Activated CD8-positive, alpha-beta memory T cell treated with anti-CD3 and anti-CD28 coated beads, Interleukin-2, amount 50 U/mL, for 24 hours (primary cell): ENCODE measurements around the gene AMBP.

ENCODE experiments used
- DNase-seq: peaks from one replicate; pipeline ENCODE4 v3.0.0-alpha.2; 2020; ENCODE audit errors: extremely low read depth

The AMBP gene

GRCh38 chr9:114031037-114031630, 47.0 kb downstream of the AMBP start:
- no peak for DNase-seq

GRCh38 chr9:114030364-114030763, 47.7 kb downstream of the AMBP start:
- no peak for DNase-seq

DNA sequence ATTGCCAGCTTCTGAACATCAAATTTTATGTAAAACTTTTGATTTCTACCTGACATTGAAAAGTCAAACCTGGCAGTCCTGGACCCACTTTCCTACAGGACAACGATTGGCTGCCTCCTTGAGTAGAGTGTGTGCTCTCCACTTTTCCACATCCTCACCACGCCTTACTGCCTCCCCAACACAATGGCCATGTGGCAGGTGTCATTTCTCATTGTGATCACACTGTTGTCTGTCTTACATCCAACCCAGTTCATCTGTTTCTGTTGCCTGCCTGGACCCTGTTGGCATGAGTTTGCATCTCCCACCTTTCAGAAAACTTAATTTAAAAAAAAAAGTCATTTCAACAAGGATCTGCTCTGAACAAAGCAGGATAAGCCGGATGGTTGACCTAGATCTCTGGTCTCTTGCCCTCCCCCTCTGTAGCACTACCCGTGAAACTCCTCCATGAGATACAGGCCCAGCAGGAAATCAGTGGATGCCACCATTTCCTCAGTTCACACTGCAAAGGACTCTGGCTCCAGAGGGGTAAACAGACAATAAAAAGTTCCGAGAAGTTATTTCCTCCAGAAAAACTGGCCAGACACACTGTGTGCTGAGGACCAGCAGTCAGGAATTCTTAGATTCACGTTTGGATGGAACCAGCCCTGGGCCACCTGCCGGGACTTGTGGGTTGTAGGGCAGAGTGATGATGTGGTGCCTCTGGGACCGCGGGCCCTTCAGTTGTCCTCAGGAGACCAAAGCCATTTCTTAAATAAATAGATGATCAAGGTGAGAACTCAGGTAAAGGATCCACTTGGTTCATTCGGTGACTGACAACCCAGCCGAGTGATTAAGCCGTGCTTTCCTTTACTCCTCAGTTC, 48.6 kb downstream of the AMBP start:
- no peak for DNase-seq

DNA sequence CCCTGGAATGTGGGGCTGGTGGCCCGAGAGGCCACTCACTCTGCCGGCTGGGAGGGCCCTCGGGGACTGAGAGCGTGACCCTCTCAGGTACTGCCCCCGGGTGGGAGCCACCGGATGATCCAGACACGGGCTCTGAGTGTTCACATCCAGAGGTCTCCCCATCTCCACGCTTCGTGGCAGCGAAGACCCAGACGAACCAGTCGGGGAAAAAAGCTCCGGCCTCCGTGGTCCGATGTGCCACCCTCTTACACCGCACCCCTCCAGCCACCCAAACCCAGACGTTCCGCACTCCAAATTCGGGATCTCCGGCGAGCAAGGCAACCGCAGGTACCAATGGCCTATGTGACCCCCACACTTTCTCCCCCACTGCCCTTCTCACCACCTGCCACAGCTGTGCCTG, 49.5 kb downstream of the AMBP start:
- DNase-seq: no peak

- no peak for DNase-seq
Measured at GRCh38 chr9:114027863-114028465, 50.1 kb downstream of the AMBP start.

GRCh38 chr9:114027159-114027862, 50.8 kb downstream of the AMBP start:
- no peak for DNase-seq

DNA sequence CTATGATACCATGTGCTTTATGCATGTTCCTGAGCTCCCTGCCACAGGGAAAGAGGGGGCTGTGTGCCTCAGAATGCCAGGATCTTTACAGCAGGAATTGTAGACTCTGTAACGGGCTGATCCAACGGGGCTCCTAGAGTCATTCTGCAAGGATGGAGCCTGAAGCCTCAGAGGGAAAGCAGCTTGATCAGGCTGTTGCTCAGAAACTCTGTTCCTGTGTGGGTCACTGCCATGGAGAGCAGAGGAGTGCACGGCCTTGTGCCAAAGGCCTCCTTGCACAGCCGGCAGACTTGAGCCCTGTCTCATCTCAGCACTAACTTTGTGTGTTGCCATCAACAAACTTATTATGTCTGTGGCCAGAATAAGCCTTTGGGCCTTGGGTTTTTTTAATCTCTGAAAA, 51.8 kb downstream of the AMBP start:
- no peak for DNase-seq

- DNase-seq: no peak
Measured at GRCh38 chr9:114025760-114026159, 52.3 kb downstream of the AMBP start.

GRCh38 chr9:114025196-114025753, 52.8 kb downstream of the AMBP start:
- no peak for DNase-seq

GRCh38 chr9:114023961-114024360, 54.1 kb downstream of the AMBP start:
- no peak for DNase-seq

GRCh38 chr9:114021578-114021977, 56.5 kb downstream of the AMBP start:
- DNase-seq: no peak

DNA sequence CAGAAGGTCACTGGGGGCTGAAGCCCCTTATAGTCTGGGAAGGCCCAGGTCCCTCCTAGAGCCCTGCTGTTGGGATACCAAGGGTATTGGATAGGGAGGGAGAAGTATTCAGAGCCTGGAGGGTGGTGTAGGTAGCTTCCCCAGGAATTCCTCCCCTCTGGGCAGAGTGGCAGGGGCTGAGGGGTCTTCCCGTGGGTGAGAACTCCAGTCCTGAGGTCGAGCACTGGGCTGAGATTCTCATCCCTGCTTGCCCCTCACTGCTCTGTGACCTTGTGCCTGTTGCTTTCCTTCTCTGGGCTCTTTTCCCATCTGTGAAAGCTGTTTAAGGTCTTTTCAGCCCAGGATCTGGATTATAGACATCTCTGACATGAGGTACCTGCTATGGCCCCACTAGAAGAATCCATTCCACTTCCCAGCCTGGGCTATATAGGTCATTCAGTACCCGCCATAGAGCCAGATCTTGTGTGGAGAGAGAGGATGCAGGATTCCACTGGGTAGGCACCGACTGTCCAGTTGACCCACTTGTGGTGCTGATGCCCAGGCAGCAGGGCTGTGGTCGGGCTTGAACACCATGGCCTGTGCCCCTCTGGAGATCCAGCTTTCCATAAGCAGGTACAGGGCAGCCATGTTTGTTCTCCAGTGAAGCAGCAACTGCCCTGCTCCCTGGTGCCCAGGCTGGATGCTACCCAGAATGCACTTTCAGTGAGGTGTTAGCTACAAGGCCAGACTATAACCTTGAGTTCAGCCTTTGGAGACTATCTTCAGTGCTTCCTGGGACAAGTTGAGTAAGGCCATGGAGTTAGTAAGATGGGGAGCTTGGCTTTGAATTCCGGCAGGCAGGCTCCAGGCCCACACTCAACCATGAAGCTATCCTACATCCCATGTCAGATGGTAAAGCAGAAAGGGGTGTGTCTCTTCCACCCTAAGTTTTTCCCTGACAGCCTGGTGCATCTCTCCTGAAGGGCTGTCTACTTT, 60.1 kb downstream of the AMBP start:
- DNase-seq: no peak

DNA sequence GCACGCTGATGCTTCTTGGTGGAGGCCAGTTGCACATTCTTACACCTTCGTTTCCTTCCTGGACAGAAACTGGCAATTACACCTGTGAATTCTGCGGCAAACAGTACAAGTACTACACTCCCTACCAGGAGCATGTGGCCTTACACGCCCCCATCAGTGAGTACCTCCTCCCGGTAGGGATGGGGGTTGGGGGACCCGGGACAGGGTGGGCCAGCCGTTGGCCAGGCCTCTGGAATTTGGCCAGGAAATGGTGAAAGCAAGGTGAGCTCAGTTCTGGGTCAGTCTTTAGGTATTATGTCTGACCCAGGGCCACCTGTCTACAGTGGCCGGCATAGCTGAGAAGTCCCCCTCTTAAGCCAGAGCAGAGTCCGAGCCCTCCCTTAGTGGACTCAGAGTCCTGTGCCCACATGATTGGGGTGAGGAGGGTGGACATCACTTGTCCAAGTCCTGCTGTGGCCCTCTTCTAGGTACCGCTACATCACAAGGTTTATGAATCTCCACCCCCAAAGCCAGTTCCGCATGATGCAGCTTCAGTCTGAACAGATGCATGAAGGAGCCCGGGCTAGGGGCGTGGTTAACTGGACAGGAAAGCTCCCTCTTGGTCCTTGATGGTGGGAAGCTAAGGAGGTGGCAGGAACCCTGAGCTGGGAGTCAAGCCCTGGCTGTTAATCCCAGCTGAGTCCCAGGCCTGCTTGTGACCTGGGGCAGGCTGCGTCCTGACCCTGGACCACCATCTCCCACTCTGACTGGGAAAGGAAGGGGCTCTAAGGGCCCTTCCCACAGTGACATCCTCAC, 61.3 kb downstream of the AMBP start:
- no peak for DNase-seq

DNA sequence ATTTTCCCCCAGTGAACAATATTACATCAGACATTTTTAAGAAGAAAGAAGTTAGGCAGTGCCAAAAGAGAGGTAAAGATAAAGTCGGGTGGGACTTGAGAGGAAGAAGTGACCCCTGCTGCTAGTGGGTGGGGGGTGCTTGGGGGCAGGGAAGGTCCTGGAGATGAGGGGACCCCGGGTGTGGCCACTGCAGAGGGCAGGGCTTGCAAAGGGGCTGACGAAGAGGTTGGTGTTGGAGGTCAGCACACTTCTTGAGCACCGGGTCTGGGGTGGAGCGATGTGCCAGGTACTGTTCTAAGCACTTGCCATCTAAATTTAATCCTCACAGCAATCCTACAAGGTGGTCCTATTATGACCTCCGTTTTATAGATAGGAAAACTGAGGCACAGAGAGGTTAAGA, 62.0 kb downstream of the AMBP start:
- no peak for DNase-seq

GRCh38 chr9:114015607-114016006, 62.5 kb downstream of the AMBP start:
- no peak for DNase-seq

DNA sequence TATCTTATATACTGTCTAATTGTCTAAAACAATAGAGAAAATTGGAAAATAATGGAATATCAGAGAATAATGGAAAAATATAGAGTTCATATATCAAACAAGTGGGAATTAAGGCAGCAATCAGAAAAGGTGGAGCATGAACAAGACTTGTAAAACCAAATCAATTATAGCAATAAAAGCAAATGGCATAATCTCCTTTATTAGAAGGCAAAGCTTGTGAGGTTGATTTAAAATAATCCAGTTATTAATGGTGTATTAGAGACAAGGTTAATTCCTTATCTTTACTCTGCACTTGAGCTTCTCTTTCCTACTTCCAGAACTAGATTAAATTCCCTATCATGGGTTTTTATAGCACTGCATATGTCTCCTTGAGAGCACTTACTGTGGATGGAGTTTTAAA, 64.1 kb downstream of the AMBP start:
- DNase-seq: no peak

GRCh38 chr9:114012126-114012525, 66.0 kb downstream of the AMBP start:
- DNase-seq: no peak

DNA sequence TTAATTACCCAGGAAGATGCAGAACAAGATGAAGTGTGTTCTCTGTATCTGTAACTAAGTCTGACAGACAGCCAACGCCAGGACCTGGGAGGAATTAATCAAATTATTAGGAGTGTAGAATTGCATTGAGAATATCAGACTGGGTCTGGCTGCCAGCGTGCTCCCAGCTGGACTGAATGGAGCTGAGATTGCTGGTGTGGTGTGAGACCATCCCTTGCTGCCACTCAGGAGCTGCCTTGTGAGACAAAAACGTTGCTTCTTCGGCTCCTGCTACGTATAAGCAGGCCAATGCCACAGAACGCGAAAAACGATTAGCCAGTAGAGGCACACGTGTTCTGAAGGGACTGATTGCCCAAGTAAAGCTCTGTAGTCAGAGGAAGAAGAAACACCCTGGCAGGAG, 66.8 kb downstream of the AMBP start:
- no peak for DNase-seq
